ENCODE measurements around the gene APELA.
"Not testable (repeated sequence)": the region's sequence is repeated elsewhere in the genome, so short reads cannot be mapped to it uniquely, and the experiment has no call there.

Gene APELA

GRCh38 chr4:164927101-164927500 lies 50.1 kb downstream of the APELA start:
- DNase-seq: not testable (repeated sequence)

- no peak for DNase-seq
Measured at GRCh38 chr4:164930647-164931046, 53.7 kb downstream of the APELA start.

GRCh38 chr4:164931551-164932324 lies 54.8 kb downstream of the APELA start:
- no peak for DNase-seq

GRCh38 chr4:164933244-164933643 lies 56.3 kb downstream of the APELA start:
- no peak for DNase-seq

- no peak for DNase-seq
Measured at GRCh38 chr4:164935363-164935762, 58.4 kb downstream of the APELA start.

GRCh38 chr4:164935865-164936606 lies 59.1 kb downstream of the APELA start:
- DNase-seq: not testable (repeated sequence)

- no peak for DNase-seq
Measured at GRCh38 chr4:164937576-164938270, 60.7 kb downstream of the APELA start.

GRCh38 chr4:164943192-164943591 lies 66.2 kb downstream of the APELA start:
- no peak for DNase-seq

GRCh38 chr4:164945146-164945545 lies 68.2 kb downstream of the APELA start:
- DNase-seq: no peak

- DNase-seq: no peak
Measured at GRCh38 chr4:164946810-164947209, 69.8 kb downstream of the APELA start.
